Urinary bladder (tissue), 4 donors: ENCODE results near the gene QSOX1. TPM values are rescaled to one million over a fixed set of nuclear protein-coding genes. Genes with fewer than 3 reads are reported as not detected.

Experiments used
- DNase-seq: peaks from one replicate; pipeline ENCODE4 v3.0.0-alpha.2; 2015; ENCODE audit errors: extremely low spot score
- H3K27ac ChIP-seq: one replicate; pipeline ENCODE4 v1.5.1; 2013; ENCODE audit warnings: low read depth, mild to moderate bottlenecking, moderate library complexity
- H3K36me3 ChIP-seq: one replicate; pipeline ENCODE4 v1.6.1; 2013; ENCODE audit warnings: mild to moderate bottlenecking, moderate library complexity; ENCODE audit not compliant: insufficient read depth
- H3K4me1 ChIP-seq: one replicate; pipeline ENCODE4 v1.6.1; 2013; ENCODE audit warnings: mild to moderate bottlenecking, moderate library complexity; ENCODE audit not compliant: insufficient read depth
- H3K4me3 ChIP-seq: one replicate; pipeline ENCODE4 v1.5.1; 2013; ENCODE audit warnings: low read depth, low read length
- WGBS: extraction: QIAGEN DNeasy Blood & Tissue Kit; methylation state at CpG from one replicate; pipeline ENCODE4 v1.1.7; 2013; 5-methylcytosine and 5-hydroxymethylcytosine counted together
- polyA plus RNA-seq: library from polyadenylated mRNA; stranded (reverse); fragments of 200-250 nt; gene quantifications from one replicate; pipeline ENCODE4 v1.2.3, GENCODE V29; 2013
- total RNA-seq: library from RNA; depleted of rRNA; stranded (reverse); fragments of >200 nt; gene quantifications from one replicate; pipeline ENCODE4 v1.2.3, GENCODE V29; 2014
- donor health status: healthy with polysubstance abuse.
- donor health status: healthy.

QSOX1 gene
- total and polyA plus RNA-seq, 2 donors: 137 to 217 TPM

DNA sequence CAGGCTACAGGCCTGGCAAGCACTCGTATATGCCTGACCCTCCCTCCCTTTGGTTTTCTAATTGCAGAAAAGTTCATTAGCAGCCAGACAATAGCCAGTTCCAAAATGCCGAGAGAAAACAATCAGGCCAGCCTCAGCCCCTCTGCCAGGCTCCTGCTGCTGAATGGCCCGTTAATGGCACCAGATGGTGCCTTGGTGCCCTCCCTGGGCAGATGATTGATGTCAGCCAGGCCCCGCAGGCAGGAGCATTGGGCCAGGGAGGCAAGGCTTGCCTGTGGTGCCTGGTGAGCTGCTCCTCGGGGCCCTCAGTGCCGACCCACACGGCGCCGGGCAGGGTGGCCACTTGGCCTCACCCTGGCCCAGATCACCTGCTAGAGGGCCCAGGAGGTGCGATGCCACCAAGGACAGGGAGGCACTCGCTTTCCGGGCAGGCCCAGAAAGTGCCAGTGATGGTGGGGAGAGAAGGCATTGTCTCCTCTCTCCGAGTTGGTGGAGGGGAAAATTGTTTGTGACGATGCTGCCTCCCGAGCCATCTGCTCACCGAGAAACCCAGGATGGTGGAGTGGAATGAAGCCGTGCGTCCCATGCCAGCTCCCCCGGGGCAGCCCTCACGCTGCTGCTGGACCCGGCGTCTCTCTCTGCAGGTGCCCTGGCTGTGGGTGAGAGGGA is 28.1 kb downstream of the QSOX1 start:
- WGBS: 93% methylated on average over 22 of the region's 22 CpGs
- no peak overlapping the region for H3K4me3 ChIP-seq
- H3K36me3 ChIP-seq: no peaks in the 10 kb centered on the region
- no peaks in the 10 kb centered on the region for H3K4me1 ChIP-seq
- no peak for DNase-seq
- no peak overlapping the region for H3K27ac ChIP-seq

- H3K4me3 ChIP-seq: no peak overlapping the region
- no peak overlapping the region for H3K27ac ChIP-seq
- DNase-seq: no peak
- H3K4me1 ChIP-seq: no peaks in the 10 kb centered on the region
- no peaks in the 10 kb centered on the region for H3K36me3 ChIP-seq
- WGBS: 90% methylated on average over 10 of the region's 10 CpGs
Measured at GRCh38 chr1:180183426-180183825, 28.8 kb downstream of the QSOX1 start.

DNA sequence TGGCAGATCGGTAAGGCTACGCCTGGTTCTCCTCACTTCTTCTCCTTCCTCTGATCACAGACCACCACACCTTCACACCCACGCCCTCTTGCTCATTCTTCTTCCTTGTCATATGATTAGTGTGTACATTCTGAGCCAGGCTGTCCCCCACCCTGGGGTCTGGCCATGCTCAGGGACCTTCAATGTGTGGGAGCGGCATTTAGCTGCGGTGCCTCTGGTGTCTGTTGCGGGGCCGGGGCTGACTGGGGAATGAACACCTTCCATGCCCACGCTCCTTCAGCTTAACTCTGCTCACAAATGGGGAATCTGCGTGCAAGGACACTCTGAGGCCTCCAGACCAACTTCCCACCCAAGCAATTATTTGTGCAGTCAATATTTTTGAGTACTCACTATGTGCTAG is 29.4 kb downstream of the QSOX1 start:
- DNase-seq: no peak
- Histone ChIP-seq H3K27ac (no peak overlapping the region), H3K4me3 (no peak overlapping the region), H3K36me3 (no peaks in the 10 kb centered on the region), H3K4me1 (no peaks in the 10 kb centered on the region)
- 89% methylated on average over 9 of the region's 9 CpGs for WGBS

- Histone ChIP-seq H3K27ac (no peak overlapping the region), H3K36me3 (no peaks in the 10 kb centered on the region), H3K4me3 (no peak overlapping the region), H3K4me1 (no peaks in the 10 kb centered on the region)
- DNase-seq: no peak
- 93% methylated on average over 5 of the region's 5 CpGs for WGBS
Measured at GRCh38 chr1:180185281-180185680, 30.6 kb downstream of the QSOX1 start.

- H3K4me1 ChIP-seq: no peaks in the 10 kb centered on the region
- WGBS: 93% methylated on average over 9 of the region's 9 CpGs
- H3K36me3 ChIP-seq: no peaks in the 10 kb centered on the region
- no peak overlapping the region for H3K4me3 ChIP-seq
- H3K27ac ChIP-seq: no peak overlapping the region
- DNase-seq: no peak
Measured at GRCh38 chr1:180185971-180186645, 31.4 kb downstream of the QSOX1 start.

DNA sequence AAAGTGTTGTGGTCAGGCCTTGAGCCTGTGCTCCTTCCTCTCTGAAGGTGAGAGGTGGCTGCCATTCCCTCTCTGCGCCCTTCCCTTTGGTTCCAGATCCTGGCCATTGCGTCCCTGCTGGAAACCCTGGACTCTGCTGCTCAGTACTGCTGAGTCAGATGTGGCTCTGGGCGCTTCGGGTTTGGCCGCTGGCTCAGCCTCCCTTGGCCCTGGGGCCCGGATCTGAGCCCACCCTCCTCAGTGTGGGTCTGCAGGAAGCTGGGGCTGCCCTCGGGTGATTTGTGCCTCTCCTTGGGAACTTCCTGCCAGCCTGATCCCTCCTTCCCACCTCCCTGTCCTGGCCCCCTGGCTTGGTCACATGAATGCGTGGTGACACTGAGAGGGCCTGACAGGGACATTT is 32.2 kb downstream of the QSOX1 start:
- 72% methylated on average over 8 of the region's 8 CpGs for WGBS
- H3K4me1 ChIP-seq: no peaks in the 10 kb centered on the region
- no peak overlapping the region for H3K4me3 ChIP-seq
- no peaks in the 10 kb centered on the region for H3K36me3 ChIP-seq
- H3K27ac ChIP-seq: no peak overlapping the region
- no peak for DNase-seq

- no peak for DNase-seq
- Histone ChIP-seq H3K4me3 (no peak overlapping the region), H3K4me1 (no peaks in the 10 kb centered on the region), H3K36me3 (no peaks in the 10 kb centered on the region), H3K27ac (no peak overlapping the region)
- 90% methylated on average over 5 of the region's 5 CpGs for WGBS
Measured at GRCh38 chr1:180187626-180188025, 33.0 kb downstream of the QSOX1 start.

DNA sequence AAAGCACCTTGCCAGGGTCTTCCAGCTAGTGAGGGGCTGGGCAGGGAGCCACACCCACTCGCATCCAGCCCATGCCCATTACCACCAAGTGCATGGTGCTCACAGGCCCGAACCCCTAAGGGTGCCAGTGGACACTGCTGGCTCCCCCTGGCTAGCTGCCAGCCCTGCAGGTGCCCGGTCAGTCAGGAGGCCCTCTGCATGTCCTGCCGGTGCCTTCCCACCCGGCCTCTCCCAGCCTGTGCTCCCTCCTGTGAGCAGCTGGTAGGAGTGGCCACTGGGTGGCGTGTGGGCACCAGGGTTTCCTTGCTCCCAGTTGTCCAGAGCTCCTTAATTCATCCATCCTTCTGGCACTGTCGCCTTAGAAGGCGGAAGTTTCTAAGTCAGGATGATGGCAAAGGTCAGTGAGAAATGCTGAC is 33.4 kb downstream of the QSOX1 start:
- WGBS: 56% methylated on average over 8 of the region's 8 CpGs
- Histone ChIP-seq H3K27ac (no peak overlapping the region), H3K4me1 (no peaks in the 10 kb centered on the region), H3K4me3 (no peak overlapping the region), H3K36me3 (no peaks in the 10 kb centered on the region)
- no peak for DNase-seq

DNA sequence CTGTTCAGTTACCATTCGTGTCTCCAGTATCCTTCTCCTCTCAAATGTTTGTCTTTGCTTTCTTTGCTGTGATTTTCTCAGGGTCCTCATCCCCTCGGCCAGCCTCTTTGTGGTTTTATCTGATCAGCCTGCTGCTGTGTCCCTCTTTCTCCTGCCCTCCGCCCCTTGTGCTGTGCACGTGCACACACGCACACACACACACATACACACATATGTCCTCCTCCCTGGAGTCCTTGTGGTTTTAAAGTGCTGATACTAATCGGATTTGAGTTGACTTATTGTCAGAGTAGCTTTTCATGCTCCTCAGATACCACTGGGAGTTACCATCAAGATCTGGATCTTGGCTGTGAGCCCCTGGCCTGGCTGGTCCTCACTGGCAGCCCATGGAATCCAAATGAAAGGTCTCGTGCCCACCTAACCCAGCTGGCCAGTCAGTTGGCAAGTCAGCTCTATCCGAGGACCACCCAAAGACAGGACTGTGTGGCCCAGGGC is 34.1 kb downstream of the QSOX1 start:
- H3K27ac ChIP-seq: no peak overlapping the region
- DNase-seq: no peak
- H3K36me3 ChIP-seq: no peaks in the 10 kb centered on the region
- WGBS: 82% methylated on average over 8 of the region's 8 CpGs
- H3K4me1 ChIP-seq: no peaks in the 10 kb centered on the region
- no peak overlapping the region for H3K4me3 ChIP-seq

DNA sequence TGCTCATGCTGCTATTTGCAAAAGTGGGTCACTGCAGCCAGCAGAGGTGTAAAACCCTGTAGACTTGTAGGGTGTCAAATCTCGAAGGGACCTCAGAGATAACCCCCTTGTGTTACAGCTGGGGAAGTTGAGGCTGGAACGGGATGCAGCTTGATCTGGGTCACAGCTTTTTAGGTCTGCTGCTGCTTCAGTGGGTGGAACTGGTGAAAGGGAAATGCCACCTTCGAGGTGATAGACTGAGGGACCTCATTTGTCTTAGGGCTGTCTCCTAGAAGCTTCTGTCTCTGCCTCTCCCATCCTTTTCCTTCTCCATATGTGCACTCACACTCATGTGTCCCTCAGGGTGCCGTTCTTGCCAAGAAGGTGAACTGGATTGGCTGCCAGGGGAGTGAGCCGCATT is 35.4 kb downstream of the QSOX1 start:
- no peaks in the 10 kb centered on the region for H3K4me1 ChIP-seq
- H3K27ac ChIP-seq: no peak overlapping the region
- 93% methylated on average over 5 of the region's 5 CpGs for whole genome bisulfite sequencing
- no peak overlapping the region for H3K4me3 ChIP-seq
- H3K36me3 ChIP-seq: no peaks in the 10 kb centered on the region
- DNase-seq: no peak

GRCh38 chr1:180192172-180192571 is 37.5 kb downstream of the QSOX1 start:
- Histone ChIP-seq H3K4me3 (no peak overlapping the region), H3K27ac (no peak overlapping the region), H3K4me1 (no peaks in the 10 kb centered on the region), H3K36me3 (peaks cover 2% of the 10 kb centered on the region)
- 87% methylated on average over 7 of the region's 7 CpGs for whole genome bisulfite sequencing
- no peak for DNase-seq

- H3K4me3 ChIP-seq: no peak overlapping the region
- no peak overlapping the region for H3K27ac ChIP-seq
- no peaks in the 10 kb centered on the region for H3K4me1 ChIP-seq
- no peak for DNase-seq
- peaks cover 2% of the 10 kb centered on the region for H3K36me3 ChIP-seq
- 84% methylated on average over 18 of the region's 18 CpGs for WGBS
Measured at GRCh38 chr1:180193141-180194047, 38.7 kb downstream of the QSOX1 start.

DNA sequence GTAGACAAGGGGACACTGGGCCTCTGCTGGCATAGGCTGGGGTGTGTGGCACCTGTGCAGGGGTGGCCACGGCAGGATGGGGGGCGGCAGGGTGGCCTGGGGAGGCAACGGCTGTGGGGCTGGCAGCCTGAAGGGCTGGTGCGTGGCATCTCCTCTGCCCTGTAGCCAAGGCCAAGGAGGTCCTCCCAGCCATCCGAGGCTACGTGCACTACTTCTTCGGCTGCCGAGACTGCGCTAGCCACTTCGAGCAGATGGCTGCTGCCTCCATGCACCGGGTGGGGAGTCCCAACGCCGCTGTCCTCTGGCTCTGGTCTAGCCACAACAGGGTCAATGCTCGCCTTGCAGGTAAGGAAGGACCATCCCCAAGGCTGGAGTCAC is 39.4 kb downstream of the QSOX1 start:
- no peak for DNase-seq
- H3K4me1 ChIP-seq: no peaks in the 10 kb centered on the region
- H3K36me3 ChIP-seq: peaks cover 2% of the 10 kb centered on the region
- WGBS: 94% methylated on average over 14 of the region's 14 CpGs
- H3K27ac ChIP-seq: no peak overlapping the region
- H3K4me3 ChIP-seq: no peak overlapping the region
